Measurements from ENCODE around the gene GSX2. TPM values are rescaled to one million over a fixed set of nuclear protein-coding genes. Genes with fewer than 3 reads are reported as not detected.

GSX2 gene
- total RNA-seq, 6 experiments from 2014 or later = not detected

DNA sequence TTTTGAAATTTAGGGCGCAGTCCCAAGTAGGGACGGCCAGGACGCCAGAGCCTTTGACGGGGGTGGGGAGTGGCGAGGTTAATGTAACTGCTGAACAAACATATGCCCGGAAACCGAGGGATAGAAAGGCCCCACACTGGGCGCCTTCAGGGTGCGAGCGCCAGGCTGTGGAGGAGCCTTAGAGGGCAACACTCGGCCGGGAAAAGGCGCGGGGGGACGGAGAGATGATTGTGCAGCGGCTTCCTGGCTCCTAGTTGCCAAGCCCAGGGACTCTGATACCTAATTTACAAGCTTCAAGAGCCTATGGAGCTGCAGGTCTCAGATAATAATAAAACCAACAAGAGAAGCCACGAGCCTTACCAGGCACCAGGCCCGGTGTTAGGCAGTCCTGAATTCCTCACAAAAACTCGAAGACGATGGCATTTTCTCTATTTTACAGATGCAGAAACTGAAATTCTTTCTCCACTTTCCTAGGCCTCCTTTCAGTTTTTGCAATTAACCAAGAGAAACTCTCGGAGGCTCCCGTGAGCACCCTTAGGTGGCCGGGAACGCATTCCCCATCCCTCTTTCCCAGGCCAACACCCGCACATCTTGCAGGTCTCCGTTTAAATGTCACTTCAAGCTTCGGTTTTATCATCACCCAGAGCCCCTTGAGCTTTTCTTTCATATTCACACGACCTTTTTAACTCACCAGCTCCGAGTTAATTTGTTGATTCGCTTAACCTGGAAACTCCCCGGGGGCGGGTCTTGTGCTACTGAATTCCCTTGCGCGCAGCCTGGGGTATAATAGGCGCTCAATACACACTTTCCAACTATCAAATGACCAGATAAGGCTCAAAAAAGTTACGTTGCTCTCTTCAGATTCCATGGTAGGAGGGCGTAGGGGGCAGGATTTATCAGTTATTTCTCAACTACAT is 6.4 kb upstream of the GSX2 start:
- DNase-seq = no peak
- Histone ChIP-seq H3K27me3 (peaks cover 0 to 7% of the 10 kb centered on the region in 2 donors), H3K36me3 (no peaks in the 10 kb centered on the region), H3K9me3 (no peaks in the 10 kb centered on the region), H3K27ac (no peak overlapping the region), H3K4me3 (no peak overlapping the region), H3K4me1 (peaks cover 0 to 9% (median 0%) of the 10 kb centered on the region in 4 donors)
- intact Hi-C loops (cut with DNase I) = no loop called here
- 60% methylated on average over 36 of the region's 37 CpGs for WGBS (ENCODE audit: insufficient coverage, low coverage, low lambda C conversion rate, missing lambda C conversion rate)
- TF ChIP-seq POLR2A (IDR thresholded peaks at IDR 0.05) = no peak
- TF ChIP-seq, protein P1, sequence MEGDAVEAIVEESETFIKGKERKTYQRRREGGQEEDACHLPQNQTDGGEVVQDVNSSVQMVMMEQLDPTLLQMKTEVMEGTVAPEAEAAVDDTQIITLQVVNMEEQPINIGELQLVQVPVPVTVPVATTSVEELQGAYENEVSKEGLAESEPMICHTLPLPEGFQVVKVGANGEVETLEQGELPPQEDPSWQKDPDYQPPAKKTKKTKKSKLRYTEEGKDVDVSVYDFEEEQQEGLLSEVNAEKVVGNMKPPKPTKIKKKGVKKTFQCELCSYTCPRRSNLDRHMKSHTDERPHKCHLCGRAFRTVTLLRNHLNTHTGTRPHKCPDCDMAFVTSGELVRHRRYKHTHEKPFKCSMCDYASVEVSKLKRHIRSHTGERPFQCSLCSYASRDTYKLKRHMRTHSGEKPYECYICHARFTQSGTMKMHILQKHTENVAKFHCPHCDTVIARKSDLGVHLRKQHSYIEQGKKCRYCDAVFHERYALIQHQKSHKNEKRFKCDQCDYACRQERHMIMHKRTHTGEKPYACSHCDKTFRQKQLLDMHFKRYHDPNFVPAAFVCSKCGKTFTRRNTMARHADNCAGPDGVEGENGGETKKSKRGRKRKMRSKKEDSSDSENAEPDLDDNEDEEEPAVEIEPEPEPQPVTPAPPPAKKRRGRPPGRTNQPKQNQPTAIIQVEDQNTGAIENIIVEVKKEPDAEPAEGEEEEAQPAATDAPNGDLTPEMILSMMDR (IDR thresholded peaks at IDR 0.05) = no peak
- ATAC-seq = no peak

DNA sequence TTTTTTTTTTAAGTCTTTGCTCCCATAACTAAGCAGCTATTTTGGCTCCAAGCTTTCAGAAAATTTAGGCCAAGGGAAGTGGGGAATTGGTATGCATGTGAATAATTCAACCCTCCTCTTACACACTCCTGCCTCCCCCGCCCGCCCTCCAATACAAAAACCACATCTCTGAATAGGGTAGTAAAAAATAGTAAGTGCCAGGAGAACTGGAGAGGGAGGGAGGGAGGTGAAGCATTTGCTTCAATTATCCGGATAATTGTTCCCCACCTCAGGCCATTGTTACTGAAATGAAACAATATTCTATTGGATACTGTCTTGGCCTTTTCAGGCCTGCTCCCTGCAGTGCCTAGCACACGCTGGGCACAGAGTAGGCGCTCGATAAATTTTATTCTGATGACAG is 5.5 kb upstream of the GSX2 start:
- TF ChIP-seq, protein P1 (IDR thresholded peaks at IDR 0.05) = no peak
- no peak for TF ChIP-seq POLR2A (IDR thresholded peaks at IDR 0.05)
- peaks cover 0 to 12% of the 10 kb centered on the region in 2 donors for H3K27me3 ChIP-seq
- no peak overlapping the region for H3K27ac ChIP-seq
- no peak for DNase-seq
- H3K36me3 ChIP-seq = no peaks in the 10 kb centered on the region
- 83% methylated on average over 6 of the region's 6 CpGs for WGBS (ENCODE audit: insufficient coverage, low coverage, low lambda C conversion rate, missing lambda C conversion rate)
- no peaks in the 10 kb centered on the region for H3K9me3 ChIP-seq
- H3K4me1 ChIP-seq = peaks cover 0 to 12% (median 1%) of the 10 kb centered on the region in 4 donors
- intact Hi-C loops (cut with DNase I) = no loop called here
- H3K4me3 ChIP-seq = no peak overlapping the region
- no peak for ATAC-seq

DNA sequence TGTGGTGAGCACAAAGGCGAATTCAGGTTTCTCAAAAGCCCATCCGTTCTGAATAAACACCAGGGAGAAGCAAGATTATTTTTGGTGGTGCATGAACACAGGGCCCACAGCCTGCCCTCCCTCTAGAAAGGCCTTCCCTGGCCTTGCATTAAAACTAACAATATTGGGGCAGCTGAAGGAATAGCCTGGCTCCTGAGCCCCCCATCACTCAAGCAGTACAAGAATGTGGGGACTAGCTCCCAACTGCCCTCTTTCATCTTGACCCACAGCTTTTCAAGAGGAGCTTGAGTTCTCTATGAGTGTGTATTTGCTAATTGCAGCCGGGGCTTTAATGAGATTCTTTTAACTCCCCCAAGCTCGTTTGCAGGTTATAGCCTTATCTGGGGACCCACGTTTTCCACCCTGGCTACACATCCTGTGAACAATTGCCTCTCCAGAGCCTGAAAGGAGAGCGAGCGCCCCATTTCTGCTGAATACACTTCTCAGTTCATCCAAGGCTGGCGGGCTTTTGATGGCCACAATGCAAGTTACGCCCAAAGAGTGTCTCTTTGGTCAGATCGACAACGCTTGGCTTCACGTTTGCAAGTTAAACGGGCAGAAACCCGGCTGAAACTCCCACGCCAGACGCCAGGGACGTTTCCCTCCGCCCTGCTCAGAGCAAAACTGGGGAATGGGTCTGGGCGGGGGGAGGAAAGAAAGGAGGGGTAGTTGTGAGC is 4.7 kb upstream of the GSX2 start:
- intact Hi-C loops (cut with DNase I) = no loop called here
- no peak for DNase-seq

DNA sequence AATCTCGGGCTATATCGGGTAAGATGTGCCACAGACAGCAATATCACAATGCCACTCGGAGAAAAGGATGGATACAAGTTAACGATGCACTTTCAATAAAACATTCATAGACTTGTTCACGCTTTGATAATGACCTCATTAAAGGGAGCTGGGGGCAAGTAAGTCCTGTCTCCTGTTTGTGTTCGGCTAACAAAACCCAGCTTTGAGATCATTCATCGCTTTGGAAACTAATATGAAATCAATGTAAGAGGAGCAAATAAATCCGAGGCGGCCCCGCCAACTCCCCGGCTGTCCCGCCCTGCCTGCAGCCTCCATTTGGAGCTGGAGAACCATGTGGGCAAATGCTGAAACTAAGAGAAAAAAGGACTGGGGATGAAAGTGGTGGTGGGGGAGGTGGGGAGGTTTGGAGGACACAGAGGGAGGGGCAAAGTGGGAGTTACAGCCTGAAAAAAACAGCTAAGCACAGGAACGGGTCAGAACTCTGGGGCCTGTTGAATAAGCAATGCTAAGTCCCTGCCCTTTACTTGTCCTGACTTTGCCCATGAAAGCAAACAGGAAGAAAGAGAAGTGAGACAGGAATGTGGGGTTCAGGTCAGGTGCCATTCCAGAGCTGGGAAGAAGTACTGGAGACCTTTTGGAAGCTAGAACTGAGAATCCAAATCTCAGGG is 3.5 kb upstream of the GSX2 start:
- intact Hi-C loops (cut with DNase I) = no loop called here
- H3K27me3 ChIP-seq = peaks cover 0 to 32% of the 10 kb centered on the region in 2 donors

More for the DNA sequence above, 4.7 kb upstream of the GSX2 start:
- Histone ChIP-seq H3K27ac (no peak overlapping the region), H3K27me3 (peaks cover 0 to 20% of the 10 kb centered on the region in 2 donors), H3K4me3 (no peak overlapping the region), H3K9me3 (no peaks in the 10 kb centered on the region), H3K36me3 (no peaks in the 10 kb centered on the region), H3K4me1 (peaks cover 0 to 20% (median 5%) of the 10 kb centered on the region in 4 donors)
- 46% methylated on average over 14 of the region's 19 CpGs for WGBS (ENCODE audit: insufficient coverage, low coverage, low lambda C conversion rate, missing lambda C conversion rate)
- no peak for ATAC-seq
- TF ChIP-seq, protein P1 (IDR thresholded peaks at IDR 0.05) = no peak
- no peak for TF ChIP-seq POLR2A (IDR thresholded peaks at IDR 0.05)

More for the DNA sequence above, 3.5 kb upstream of the GSX2 start:
- TF ChIP-seq, protein P1 (IDR thresholded peaks at IDR 0.05) = no peak
- TF ChIP-seq POLR2A (IDR thresholded peaks at IDR 0.05) = no peak
- Histone ChIP-seq H3K9me3 (no peaks in the 10 kb centered on the region), H3K4me1 (peaks cover 0 to 26% (median 10%) of the 10 kb centered on the region in 4 donors), H3K27ac (no peak overlapping the region), H3K4me3 (no peak overlapping the region), H3K36me3 (no peaks in the 10 kb centered on the region)
- WGBS (ENCODE audit: insufficient coverage, low coverage, low lambda C conversion rate, missing lambda C conversion rate) = 48% methylated on average over 13 of the region's 13 CpGs
- ATAC-seq (no peak), DNase-seq (no peak)
